WI38 (cell line): ENCODE data around the gene LTB.

Source experiments
- H3K4me3 ChIP-seq: 2 replicates; pipeline ENCODE4 v1.5.1; 2011; ENCODE audit warnings: low read depth, mild to moderate bottlenecking, control low read depth, low read length
- CTCF ChIP-seq: IDR thresholded peaks from 2 replicates; pipeline ENCODE4 v1.5.1; 2012; ENCODE audit warnings: low read depth, mild to moderate bottlenecking, control low read depth, low read length

The LTB gene

GRCh38 chr6:31573239-31574105 is 8.8 kb downstream of the LTB start:
- no peak for TF ChIP-seq CTCF

GRCh38 chr6:31572041-31572911 is 9.9 kb downstream of the LTB start, which contains the start of gene LTA:
Gene LTA (plus strand): TSS chr6:31572289. CDS start chr6:31572743, 454 bp downstream.
- TF ChIP-seq CTCF = no peak
- H3K4me3 ChIP-seq = no peak within 1 kb of the TSS

More at GRCh38 chr6:31573239-31574105, 8.8 kb downstream of the LTB start:
- H3K4me3 ChIP-seq = no peak overlapping the region

GRCh38 chr6:31569861-31570536 is 12.2 kb downstream of the LTB start:
- no peak overlapping the region for H3K4me3 ChIP-seq
- TF ChIP-seq CTCF = no peak

- H3K4me3 ChIP-seq = no peak overlapping the region
- no peak for TF ChIP-seq CTCF
These were observed 13.7 kb downstream of the LTB start for GRCh38 chr6:31568537-31568961.

- no peak for TF ChIP-seq CTCF
- no peak overlapping the region for H3K4me3 ChIP-seq
These were observed 14.5 kb downstream of the LTB start for GRCh38 chr6:31567531-31568370.

- TF ChIP-seq CTCF = no peak
- no peak overlapping the region for H3K4me3 ChIP-seq
These were observed 21.5 kb downstream of the LTB start for GRCh38 chr6:31560697-31561058.
